Neural cell (in vitro differentiated cells): ENCODE results near the gene SP4. TPM values are rescaled to one million over a fixed set of nuclear protein-coding genes. Genes with fewer than 3 reads are reported as not detected.

Source experiments
- H2AFZ ChIP-seq: fragments of 200-600, 300-800 bp; sonication (generic), shearing (Covaris generic); 2 replicates; pipeline ENCODE4 v1.6.0; 2014; ENCODE audit warnings: low read depth, mild to moderate bottlenecking, antibody characterized with exemption, low read length, moderate library complexity
- H3F3A ChIP-seq: fragments of 200-600 bp; shearing (Covaris generic); 2 replicates; pipeline ENCODE4 v1.6.1; 2016; ENCODE audit warnings: mild to moderate bottlenecking, moderate library complexity, mixed read lengths, antibody characterized with exemption, low read length; ENCODE audit not compliant: insufficient read depth, poor library complexity, severe bottlenecking
- H3K27ac ChIP-seq: fragments of 200-600, 300-800 bp; sonication (generic), shearing (Covaris generic); 2 replicates; pipeline ENCODE4 v1.5.1; 2014; ENCODE audit warnings: mild to moderate bottlenecking, low read length, moderate library complexity
- H3K27me3 ChIP-seq: fragments of 300-800, 200-600 bp; sonication (generic), shearing (Covaris generic); 2 replicates; pipeline ENCODE4 v1.6.0; 2014; ENCODE audit warnings: mild to moderate bottlenecking, low read depth, low read length, moderate library complexity; ENCODE audit not compliant: insufficient read depth
- H3K36me3 ChIP-seq: fragments of 300-800, 200-600 bp; sonication (generic), shearing (Covaris generic); 2 replicates; pipeline ENCODE4 v1.5.1; 2014; ENCODE audit warnings: mild to moderate bottlenecking, antibody characterized with exemption, low read length, moderate library complexity; ENCODE audit not compliant: insufficient read depth
- H3K4me2 ChIP-seq: fragments of 300-800, 200-600 bp; sonication (generic), shearing (Covaris generic); 2 replicates; pipeline ENCODE4 v1.6.0; 2014; ENCODE audit warnings: mild to moderate bottlenecking, low read length
- H3K4me3 ChIP-seq: fragments of 300-800, 200-600 bp; sonication (generic), shearing (Covaris generic); 2 replicates; pipeline ENCODE4 v1.5.1; 2014; ENCODE audit warnings: mild to moderate bottlenecking, low read length, moderate library complexity
- H3K79me2 ChIP-seq: fragments of 200-600 bp; shearing (Covaris generic); replicated peaks from 2 replicates; pipeline ENCODE4 v1.6.0; 2014; ENCODE audit warnings: mild to moderate bottlenecking, low read length, moderate library complexity; ENCODE audit not compliant: insufficient read depth
- H3K9ac ChIP-seq: fragments of 300-800, 200-600 bp; sonication (generic), shearing (Covaris generic); 2 replicates; pipeline ENCODE4 v1.6.1; 2016; ENCODE audit warnings: mild to moderate bottlenecking, low read length, mixed read lengths
- H3K9me2 ChIP-seq: fragments of 200-600 bp; shearing (Covaris generic); 2 replicates; pipeline ENCODE4 v1.6.1; 2016; ENCODE audit warnings: mild to moderate bottlenecking, low read length, mixed read lengths; ENCODE audit not compliant: insufficient read depth
- H3K9me3 ChIP-seq: fragments of 200-600, 300-800 bp; sonication (generic), shearing (Covaris generic); 2 replicates; pipeline ENCODE4 v1.6.1; 2016; ENCODE audit warnings: mild to moderate bottlenecking, mixed run types, low read length, moderate library complexity, mixed read lengths
- H4K20me1 ChIP-seq: fragments of 200-600 bp; shearing (Covaris generic); 2 replicates; pipeline ENCODE4 v1.6.1; 2016; ENCODE audit warnings: mild to moderate bottlenecking, mixed run types; ENCODE audit not compliant: insufficient read depth
- CTCF ChIP-seq: fragments of 450-650 bp; IDR thresholded peaks from 2 replicates; pipeline ENCODE4 v1.5.1; 2014; ENCODE audit warnings: antibody characterized with exemption, mild to moderate bottlenecking, moderate library complexity; ENCODE audit not compliant: poor library complexity, severe bottlenecking
- EP300 ChIP-seq: fragments of 450-650 bp; conservative IDR thresholded peaks from 2 replicates; pipeline ENCODE4 v1.6.1; 2014; ENCODE audit warnings: antibody characterized with exemption, mild to moderate bottlenecking, moderate library complexity; ENCODE audit not compliant: poor library complexity, severe bottlenecking
- EZH2 ChIP-seq: fragments of 200-600, 300-800 bp; shearing (Covaris generic), sonication (generic); IDR thresholded peaks from 2 replicates; pipeline ENCODE4 v1.6.1; 2014; ENCODE audit warnings: antibody characterized with exemption, low read length, borderline replicate concordance, mild to moderate bottlenecking; ENCODE audit not compliant: insufficient read depth, poor library complexity, severe bottlenecking
- MXI1 ChIP-seq: fragments of 450-650 bp; conservative IDR thresholded peaks from 2 replicates; pipeline ENCODE4 v1.6.1; 2014; ENCODE audit warnings: antibody characterized with exemption, mild to moderate bottlenecking; ENCODE audit not compliant: poor library complexity, severe bottlenecking
- POLR2AphosphoS5 ChIP-seq: IDR thresholded peaks from 2 replicates; pipeline ENCODE4 v1.6.1; 2012
- RAD21 ChIP-seq: fragments of 450-650 bp; conservative IDR thresholded peaks from 2 replicates; pipeline ENCODE4 v1.6.1; 2014; ENCODE audit warnings: antibody characterized with exemption, mild to moderate bottlenecking, moderate library complexity
- REST ChIP-seq: IDR thresholded peaks from 2 replicates; pipeline ENCODE4 v1.6.1; 2012; ENCODE audit warnings: borderline replicate concordance
- SMC3 ChIP-seq: fragments of 450-650 bp; conservative IDR thresholded peaks from 2 replicates; pipeline ENCODE4 v1.6.1; 2014; ENCODE audit warnings: antibody characterized with exemption, mild to moderate bottlenecking, moderate library complexity; ENCODE audit not compliant: poor library complexity
- TAF1 ChIP-seq: IDR thresholded peaks from 2 replicates; pipeline ENCODE4 v1.6.1; 2012; ENCODE audit warnings: low read depth
- polyA plus RNA-seq: library from polyadenylated mRNA; depleted of rRNA; stranded (reverse); fragments of >200 nt; gene quantifications from 2 replicates; pipeline ENCODE4 v1.2.3, GENCODE V29; 2014

SP4 gene
- polyA plus RNA-seq, 1 donor from 2014 or later: 27.8 TPM

GRCh38 chr7:21550076-21550475 is 122.2 kb downstream of the SP4 start:
- H3K9ac ChIP-seq: no peak overlapping the region
- H3K4me3 ChIP-seq: no peak overlapping the region
- TF ChIP-seq REST: no peak
- no peak for TF ChIP-seq EP300
- TF ChIP-seq SMC3: no peak
- no peak for TF ChIP-seq EZH2
- TF ChIP-seq CTCF: no peak
- no peak for TF ChIP-seq RAD21
- TF ChIP-seq POLR2AphosphoS5: no peak
- TF ChIP-seq TAF1: no peak
- no peak for TF ChIP-seq MXI1
- H2AFZ ChIP-seq: no peak overlapping the region
- H3K9me2 ChIP-seq: no peaks in the 10 kb centered on the region
- H3K79me2 ChIP-seq: no peaks in the 10 kb centered on the region
- no peaks in the 10 kb centered on the region for H3F3A ChIP-seq
- no peaks in the 10 kb centered on the region for H4K20me1 ChIP-seq
- no peaks in the 10 kb centered on the region for H3K36me3 ChIP-seq
- no peaks in the 10 kb centered on the region for H3K9me3 ChIP-seq
- H3K4me2 ChIP-seq: no peak overlapping the region
- H3K27ac ChIP-seq: no peak overlapping the region
- H3K27me3 ChIP-seq: peaks cover 4% of the 10 kb centered on the region

GRCh38 chr7:21550821-21551531 is 123.1 kb downstream of the SP4 start:
- H3K27me3 ChIP-seq: no peaks in the 10 kb centered on the region
- H3K27ac ChIP-seq: no peak overlapping the region
- no peaks in the 10 kb centered on the region for H3K9me2 ChIP-seq
- no peaks in the 10 kb centered on the region for H3K9me3 ChIP-seq
- no peak overlapping the region for H3K9ac ChIP-seq
- H2AFZ ChIP-seq: no peak overlapping the region
- H3F3A ChIP-seq: no peaks in the 10 kb centered on the region
- H3K36me3 ChIP-seq: no peaks in the 10 kb centered on the region
- no peak overlapping the region for H3K4me3 ChIP-seq
- no peaks in the 10 kb centered on the region for H4K20me1 ChIP-seq
- TF ChIP-seq RAD21 (no peak), CTCF (no peak), TAF1 (no peak), SMC3 (no peak), EP300 (no peak)
- H3K4me2 ChIP-seq: no peak overlapping the region
- H3K79me2 ChIP-seq: no peaks in the 10 kb centered on the region
